K562 (cell line): ENCODE measurements around the gene GRIN2D. TPM values are rescaled to one million over a fixed set of nuclear protein-coding genes. Genes with fewer than 3 reads are reported as not detected.

Experiments used
- ATAC-seq: fragments of 200-7000 bp; cut with Tn5 transposase; 3 replicates; pipeline ENCODE4 v1.9.1; 2020; ENCODE audit warnings: moderate library complexity
- BruUV-seq: library from RNA; stranded (reverse); fragments of 400-500 nt; replicated peaks from 2 replicates; lab custom pipeline; 2021; lab: Mats Ljungman, UMichigan
- CTCF ChIA-PET: fragments of 300-600 bp; formaldehyde crosslinking; extraction: SDS; loops from one replicate; lab custom pipeline; 2021; ENCODE audit warnings: low intra/inter-chr PET ratio; lab: Yijun Ruan, JAX
- POLR2A ChIA-PET: fragments of 300-600, 350-650 bp; sonication (Branson Sonifier 250); formaldehyde crosslinking; extraction: SDS; loops from one replicate; lab custom pipeline; 2021; ENCODE audit warnings: antibody characterized with exemption, inconsistent platforms; lab: Yijun Ruan, JAX
- DNase-seq, 4 experiments: peaks; one replicate each; pipeline versions ENCODE4 v3.0.0 to v3.0.0-alpha.2; 2011 to 2018; ENCODE audit warnings: low spot score in 3 of 4, mixed read lengths in 3 of 4; ENCODE audit errors: extremely low read depth in 1 of 4
- FAIRE-seq: peaks from 2 replicates; lab custom pipeline; 2011; peaks lifted over from hg19 to GRCh38; lab: Jason Lieb, UNC
- H2AFZ ChIP-seq: 2 replicates; pipeline ENCODE4 v1.6.0; 2011; ENCODE audit warnings: low read depth, low read length, control low read depth, inconsistent platforms
- H3K27ac ChIP-seq: fragments of 200-600 bp; 3 replicates; pipeline ENCODE4 v1.8.0; 2011; ENCODE audit warnings: low read depth, mild to moderate bottlenecking, control low read depth, inconsistent platforms, low read length, moderate library complexity, mixed read lengths; ENCODE audit errors: extremely low read depth
- H3K27me3 ChIP-seq, 2 experiments: fragments of 300-600 bp in 1 of 2; 2 replicates in 1 of 2; 3 replicates in 1 of 2; pipeline versions ENCODE4 v1.6.0 to v1.8.0; 2011; ENCODE audit warnings: inconsistent platforms in 2 of 2, low read length in 2 of 2, mild to moderate bottlenecking in 1 of 2, mixed read lengths in 1 of 2, moderate library complexity in 1 of 2; ENCODE audit not compliant: control insufficient read depth in 2 of 2, insufficient read depth in 2 of 2
- H3K36me3 ChIP-seq: fragments of 300-600 bp; 3 replicates; pipeline ENCODE4 v1.8.0; 2011; ENCODE audit warnings: mild to moderate bottlenecking, low read length, inconsistent platforms; ENCODE audit not compliant: control insufficient read depth, insufficient read depth
- H3K4me1 ChIP-seq, 2 experiments: fragments of 200-600 bp in 1 of 2; replicated peaks in 1 of 2; 2 replicates in 1 of 2; 3 replicates in 1 of 2; pipeline versions ENCODE4 v1.5.1 to v1.8.0; 2011; ENCODE audit warnings: inconsistent platforms in 2 of 2, low read length in 2 of 2, mild to moderate bottlenecking in 1 of 2, mixed read lengths in 1 of 2, moderate library complexity in 1 of 2; ENCODE audit not compliant: control insufficient read depth in 2 of 2, insufficient read depth in 2 of 2
- H3K4me2 ChIP-seq: 2 replicates; pipeline ENCODE4 v1.6.1; 2011; ENCODE audit warnings: low read length, control low read depth, inconsistent platforms, mixed read lengths; ENCODE audit not compliant: insufficient read depth
- H3K4me3 ChIP-seq: fragments of 200-600 bp; sonication (generic), shearing (Covaris generic); 2 replicates; pipeline ENCODE4 v1.5.1; 2016; ENCODE audit warnings: control low read depth, inconsistent platforms
- H3K79me2 ChIP-seq: fragments of 200-600 bp; 3 replicates; pipeline ENCODE4 v1.8.0; 2011; ENCODE audit warnings: low read length, inconsistent platforms; ENCODE audit not compliant: control insufficient read depth, insufficient read depth
- H3K9ac ChIP-seq, 2 experiments: 2 replicates each; pipeline versions ENCODE4 v1.6.0 to v1.6.1; 2011; ENCODE audit warnings: low read depth in 2 of 2, low read length in 2 of 2, control low read depth in 1 of 2, inconsistent platforms in 1 of 2, mild to moderate bottlenecking in 1 of 2, mixed read lengths in 1 of 2; ENCODE audit not compliant: insufficient read depth in 1 of 2
- H3K9me1 ChIP-seq: one replicate; pipeline ENCODE4 v1.6.0; 2011; ENCODE audit warnings: inconsistent platforms, mild to moderate bottlenecking, low read length, moderate library complexity; ENCODE audit not compliant: control insufficient read depth, insufficient read depth
- H3K9me3 ChIP-seq: replicated peaks from 2 replicates; pipeline ENCODE4 v1.5.1; 2011; ENCODE audit warnings: low read depth, low read length, inconsistent platforms; ENCODE audit not compliant: control insufficient read depth, insufficient read depth
- H4K20me1 ChIP-seq: replicated peaks from 2 replicates; pipeline ENCODE4 v1.6.1; 2011; ENCODE audit warnings: low read length, inconsistent platforms, mixed read lengths; ENCODE audit not compliant: control insufficient read depth, insufficient read depth
- CBX2 ChIP-seq: fragments of 200-600 bp; sonication (generic); IDR thresholded peaks from one replicate; pipeline ENCODE4 v1.6.1; 2012; ENCODE audit warnings: mild to moderate bottlenecking, low read length, inconsistent platforms; ENCODE audit not compliant: insufficient read depth, poor library complexity, severe bottlenecking
- CHCHD3 ChIP-seq: fragments of 250-450 bp; sonication (Bioruptor Pico); IDR thresholded peaks from 2 replicates; pipeline ENCODE4 v2.1.2; 2022; ENCODE audit warnings: mild to moderate bottlenecking
- DPF2 ChIP-seq: fragments of 450-650 bp; IDR thresholded peaks from 2 replicates; pipeline ENCODE4 v1.6.1; 2016
- E2F6 ChIP-seq, 2 experiments: IDR thresholded peaks; 2 replicates each; pipeline ENCODE4 v1.6.1; 2011; ENCODE audit warnings: borderline replicate concordance in 1 of 2, control low read depth in 1 of 2, low read depth in 1 of 2, low read length in 1 of 2, mild to moderate bottlenecking in 1 of 2, mixed read lengths in 1 of 2, moderate library complexity in 1 of 2; ENCODE audit not compliant: insufficient read depth in 1 of 2, insufficient read length in 1 of 2, poor library complexity in 1 of 2, severe bottlenecking in 1 of 2; ENCODE audit errors: extremely low read depth in 1 of 2
- SNRNP70 ChIP-seq: fragments of 200-400 bp; formaldehyde crosslinking; optimal IDR thresholded peaks from 2 replicates; pipeline ENCODE3; 2017; ENCODE audit warnings: low read depth, low read length
- TFAP4 ChIP-seq: sonication (generic); formaldehyde crosslinking; IDR thresholded peaks from 2 replicates; pipeline ENCODE4 v1.8.0; 2022; ENCODE audit warnings: missing genetic modification reagents, mild to moderate bottlenecking, moderate library complexity, borderline replicate concordance
- USF1 ChIP-seq: sonication (generic); formaldehyde crosslinking; IDR thresholded peaks from 2 replicates; pipeline ENCODE4 v1.9.0; 2022; ENCODE audit warnings: mild to moderate bottlenecking, missing genetic modification reagents
- VEZF1 ChIP-seq: fragments of 200-800 bp; sonication (Bioruptor generic); IDR thresholded peaks from 2 replicates; pipeline ENCODE4 v1.6.1; 2017; ENCODE audit warnings: missing genetic modification characterization, missing compliant biosample characterization
- ZBTB33 ChIP-seq: sonication (generic); formaldehyde crosslinking; IDR thresholded peaks from 2 replicates; pipeline ENCODE4 v1.8.1; 2023; ENCODE audit warnings: mild to moderate bottlenecking, missing genetic modification reagents
- ZBTB7A ChIP-seq: IDR thresholded peaks from 2 replicates; pipeline ENCODE4 v1.6.1; 2011; ENCODE audit warnings: low read depth, mild to moderate bottlenecking, low read length, moderate library complexity, borderline replicate concordance; ENCODE audit not compliant: control insufficient read depth
- ZNF431 ChIP-seq: sonication (generic); formaldehyde crosslinking; IDR thresholded peaks from 2 replicates; pipeline ENCODE4 v1.8.0; 2022; ENCODE audit warnings: mild to moderate bottlenecking, missing genetic modification reagents
- WGBS: fragments of 100-300 bp; shearing (Covaris generic); methylation state at CpG from one replicate; pipeline ENCODE4 v1.1.6; 2016; ENCODE audit warnings: low coverage, mixed read lengths; ENCODE audit not compliant: insufficient coverage; ENCODE audit errors: missing lambda C conversion rate; 5-methylcytosine and 5-hydroxymethylcytosine counted together
- in situ Hi-C: fragments of 300-500 bp; cut with MboI; formaldehyde crosslinking; loops from 4 replicates; pipeline ENCODE4 v1.15.0; 2018; ENCODE audit warnings: inconsistent platforms, mixed read lengths
- intact Hi-C: fragments of 100-400 bp; cut with micrococcal nuclease; formaldehyde crosslinking; loops from 2 replicates; pipeline ENCODE4 v1.14.2; 2022
- polyA plus RNA-seq, 8 experiments: library from polyadenylated mRNA; depleted of rRNA in 4 of 8; stranded (reverse) in 5 of 8; unstranded in 3 of 8; fragments of >200 nt; fragmentation: Nextera tagmentation in 2 of 8; fragmentation: Illumina TruSeq in 1 of 8; extraction: Ambion mirVana in 2 of 8; extraction: Trizol in 1 of 8; gene quantifications; 2 replicates each; pipeline versions ENCODE4 v1.2.1 to v1.2.3, GENCODE V29; 2011 to 2014; ENCODE audit warnings: inconsistent platforms in 1 of 8, missing spikeins in 1 of 8
- total RNA-seq, 7 experiments: library from RNA; depleted of rRNA in 6 of 7; stranded (reverse); fragments of >200 nt in 6 of 7; fragmentation: Illumina TruSeq in 2 of 7; extraction: Trizol in 2 of 7; gene quantifications; 2 replicates each; pipeline versions ENCODE4 v1.2.1 to v1.2.3, GENCODE V29; 2011 to 2021; ENCODE audit warnings: low replicate concordance in 1 of 7

GRIN2D gene
- total and polyA plus RNA-seq, 9 of the 15 experiments (the other 6 are each of a cell fraction or from before 2014, with no cell fraction given) = 0.32 to 31.5 (median 1.8) TPM

GRCh38 chr19:48413879-48414587 is 20.6 kb downstream of the GRIN2D start (continued):
- peak; percentile 86; the same call in 1 of the 2 replicates for TF ChIP-seq ZBTB33 (CRISPR knock-in tag)
- no peak for TF ChIP-seq SNRNP70
- no peak for TF ChIP-seq CBX2

- Histone ChIP-seq H3K27me3 (no peaks in the 10 kb centered on the region), H3K79me2 (0 out of 3 replicates have a peak, but pooled peaks cover 2% of the 10 kb centered on the region), H3K4me3 (no peak overlapping the region), H3K27ac (no peak overlapping the region), H3K4me1 (peaks cover 17 to 44% of the 10 kb centered on the region in 2 experiments), H4K20me1 (no peaks in the 10 kb centered on the region; the same call in 1 of the 2 replicates), H3K9me3 (no peaks in the 10 kb centered on the region), H3K36me3 (peaks cover 50% of the 10 kb centered on the region; the same call in 2 of the 3 replicates), H3K9me1 (no peaks in the 10 kb centered on the region), H3K9ac (peak overlapping the region in 1 of 2 experiments; percentile 41; a peak in 2 of 4 replicates), H2AFZ (no peak overlapping the region)
- 0% methylated on average over 6 of the region's 14 CpGs for WGBS
- intact Hi-C loops = no loop called here
- ATAC-seq (peak; percentile 94), FAIRE-seq (peak; percentile 97), DNase-seq (peak; percentile 88 to 96 (median 94))
- in situ Hi-C loops = no loop called here
- CTCF ChIA-PET = no interaction called here
- POLR2A ChIA-PET = interaction anchor here (0.5 to 1.5 kb wide), 4 partner anchors 11 to 64 kb away, joined by 3 to 4 read pairs (median 3); partner anchors contain the start of gene KDELR1
- TF ChIP-seq ZNF431 (CRISPR knock-in tag) = no peak
- 0 out of 2 replicates have a peak, but pooled peaks have one; percentile 42 for TF ChIP-seq ZBTB7A
- no peak for TF ChIP-seq CHCHD3 (CRISPR knock-in tag)
- TF ChIP-seq DPF2 = no peak
- peak; percentile 72 for TF ChIP-seq VEZF1 (CRISPR knock-in tag)
- no peak for TF ChIP-seq USF1 (CRISPR knock-in tag)
- TF ChIP-seq E2F6 (IDR thresholded peaks at IDR 0.05; ENCODE audit: borderline replicate concordance in 1 of 2, extremely low read depth in 1 of 2, insufficient read depth in 1 of 2, insufficient read length in 1 of 2, low read depth in 1 of 2, low read length in 1 of 2, poor library complexity in 1 of 2, severe bottlenecking in 1 of 2) = peak in 1 of 2 experiments; percentile 15
- peak; percentile 11; the same call in 1 of the 2 replicates for TF ChIP-seq TFAP4 (CRISPR knock-in tag)
- TF ChIP-seq, all 486 proteins: peak for 4
- no TSS peak for BruUV-seq
- no peak overlapping the region for H3K4me2 ChIP-seq
These were observed 21.9 kb downstream of the GRIN2D start for GRCh38 chr19:48415395-48415794.
